HepG2 (cell line): Measurements from ENCODE around the gene L1CAM. TPM values are rescaled to one million over a fixed set of nuclear protein-coding genes. Genes with fewer than 3 reads are reported as not detected.

Experiments
- ATAC-seq: fragments of 200-7000 bp; cut with Tn5 transposase; 3 replicates; pipeline ENCODE4 v1.9.1; 2020; ENCODE audit warnings: mild to moderate bottlenecking, moderate library complexity
- BruUV-seq: library from RNA; stranded (reverse); fragments of 400-500 nt; replicated peaks from 2 replicates; lab custom pipeline; 2021; lab: Mats Ljungman, UMichigan
- CTCF ChIA-PET: fragments of 300-600 bp; formaldehyde crosslinking; extraction: SDS; loops from one replicate; lab custom pipeline; 2021; ENCODE audit warnings: low total read pairs, inconsistent platforms, low intra/inter-chr PET ratio; lab: Yijun Ruan, JAX
- POLR2A ChIA-PET: fragments of 350-600 bp; sonication (Branson Sonifier 250); formaldehyde crosslinking; loops from one replicate; lab custom pipeline; 2020; ENCODE audit warnings: antibody characterized with exemption, inconsistent platforms; lab: Yijun Ruan, JAX
- DNase-seq: peaks from one replicate; pipeline ENCODE4 v3.0.0-alpha.2; 2015; ENCODE audit warnings: low spot score
- FAIRE-seq: peaks from 3 replicates; lab custom pipeline; 2011; peaks lifted over from hg19 to GRCh38; lab: Jason Lieb, UNC
- H2AFZ ChIP-seq: one replicate; pipeline ENCODE4 v1.6.1; 2011; ENCODE audit warnings: low read length, inconsistent platforms
- H3K27ac ChIP-seq: fragments of 300-600 bp; 3 replicates; pipeline ENCODE4 v1.8.0; 2011; ENCODE audit warnings: mixed run types, mild to moderate bottlenecking, mixed read lengths, low read length, inconsistent platforms; ENCODE audit not compliant: insufficient read depth; ENCODE audit errors: extremely low read length
- H3K27me3 ChIP-seq, 2 experiments: fragments of 200-600 bp in 1 of 2; 2 replicates in 1 of 2; 3 replicates in 1 of 2; pipeline versions ENCODE4 v1.6.0 to v1.8.0; 2011; ENCODE audit warnings: low read length in 2 of 2, mild to moderate bottlenecking in 2 of 2, moderate library complexity in 2 of 2, inconsistent platforms in 1 of 2; ENCODE audit not compliant: insufficient read depth in 2 of 2, control insufficient read depth in 1 of 2
- H3K36me3 ChIP-seq, 2 experiments: fragments of 200-600 bp in 1 of 2; replicated peaks in 1 of 2; 2 replicates in 1 of 2; 3 replicates in 1 of 2; pipeline versions ENCODE4 v1.5.1 to v1.8.0; 2011; ENCODE audit warnings: low read length in 2 of 2, inconsistent platforms in 1 of 2; ENCODE audit not compliant: insufficient read depth in 2 of 2, control insufficient read depth in 1 of 2
- H3K4me1 ChIP-seq: 2 replicates; pipeline ENCODE4 v1.5.1; 2012; ENCODE audit warnings: low read length, inconsistent platforms; ENCODE audit not compliant: insufficient read depth
- H3K4me2 ChIP-seq: 2 replicates; pipeline ENCODE4 v1.6.0; 2011; ENCODE audit warnings: low read depth, low read length, inconsistent platforms
- H3K4me3 ChIP-seq, 3 experiments: fragments of 200-600 bp in 1 of 3; sonication (generic), shearing (Covaris generic) in 1 of 3; replicated peaks in 1 of 3; 2 replicates each; pipeline ENCODE4 v1.5.1; 2011 to 2016; ENCODE audit warnings: low read length in 3 of 3, inconsistent platforms in 2 of 3, low read depth in 2 of 3, mild to moderate bottlenecking in 2 of 3, control low read depth in 1 of 3, mixed read lengths in 1 of 3; ENCODE audit not compliant: insufficient read depth in 1 of 3
- H3K79me2 ChIP-seq: one replicate; pipeline ENCODE4 v1.6.1; 2011; ENCODE audit warnings: low read length, inconsistent platforms; ENCODE audit not compliant: insufficient read depth
- H3K9ac ChIP-seq: 2 replicates; pipeline ENCODE4 v1.6.0; 2011; ENCODE audit warnings: mild to moderate bottlenecking, low read depth, low read length, inconsistent platforms; ENCODE audit not compliant: insufficient read depth
- H3K9me3 ChIP-seq: 2 replicates; pipeline ENCODE4 v1.5.1; 2012; ENCODE audit warnings: mild to moderate bottlenecking, low read length
- H4K20me1 ChIP-seq: 2 replicates; pipeline ENCODE4 v1.6.0; 2011; ENCODE audit warnings: inconsistent platforms, mild to moderate bottlenecking, low read length, moderate library complexity; ENCODE audit not compliant: insufficient read depth
- CEBPG ChIP-seq: IDR thresholded peaks from 2 replicates; pipeline ENCODE4 v1.6.1; 2016
- KMT2B ChIP-seq: IDR thresholded peaks from 2 replicates; pipeline ENCODE4 v1.6.1; 2016; ENCODE audit warnings: missing genetic modification reagents, missing compliant biosample characterization
- MEF2D ChIP-seq: sonication (generic); formaldehyde crosslinking; IDR thresholded peaks from 2 replicates; pipeline ENCODE4 v1.5.1; 2020; ENCODE audit warnings: mild to moderate bottlenecking, missing genetic modification reagents
- REPIN1 ChIP-seq: sonication (generic); formaldehyde crosslinking; IDR thresholded peaks from 2 replicates; pipeline ENCODE4 v1.8.0; 2022; ENCODE audit warnings: missing genetic modification reagents, low read depth, mild to moderate bottlenecking, borderline replicate concordance
- SMC3 ChIP-seq: IDR thresholded peaks from 2 replicates; pipeline ENCODE4 v1.6.1; 2011; ENCODE audit warnings: low read length, improper control_type of control experiment
- STAT5B ChIP-seq: sonication (generic); formaldehyde crosslinking; IDR thresholded peaks from 2 replicates; pipeline ENCODE4 v1.4.0; 2020; ENCODE audit warnings: missing genetic modification reagents
- ZNF138 ChIP-seq: sonication (generic); formaldehyde crosslinking; IDR thresholded peaks from 2 replicates; pipeline ENCODE4 v1.5.0; 2020; ENCODE audit warnings: mild to moderate bottlenecking, low read depth, missing genetic modification reagents
- ZNF160 ChIP-seq: sonication (generic); formaldehyde crosslinking; IDR thresholded peaks from 2 replicates; pipeline ENCODE4 v1.8.0; 2022; ENCODE audit warnings: mild to moderate bottlenecking, inconsistent platforms, missing genetic modification reagents
- ZNF598 ChIP-seq: sonication (generic); formaldehyde crosslinking; IDR thresholded peaks from 2 replicates; pipeline ENCODE4 v1.5.1; 2020; ENCODE audit warnings: mild to moderate bottlenecking, missing genetic modification reagents, borderline replicate concordance
- ZNF644 ChIP-seq: IDR thresholded peaks from 2 replicates; pipeline ENCODE4 v1.6.1; 2016; ENCODE audit warnings: low read depth
- ZNF773 ChIP-seq: sonication (generic); formaldehyde crosslinking; IDR thresholded peaks from 2 replicates; pipeline ENCODE4 v1.4.0; 2020; ENCODE audit warnings: missing genetic modification reagents, borderline replicate concordance
- WGBS: methylation state at CpG from one replicate; pipeline ENCODE4 v1.1.6; 2017; ENCODE audit warnings: low lambda C conversion rate; 5-methylcytosine and 5-hydroxymethylcytosine counted together
- in situ Hi-C: cut with HindIII; loops from 2 replicates; pipeline ENCODE4 v1.10.0; 2017; ENCODE audit warnings: low pct_unique_long_range_greater_than_20kb; ENCODE audit not compliant: extremely low pct_ligation_motif_present
- intact Hi-C: fragments of 100-400 bp; cut with micrococcal nuclease; formaldehyde crosslinking; loops from one replicate; pipeline ENCODE4 v1.10.0; 2022; ENCODE audit not compliant: unreplicated experiment
- polyA plus RNA-seq, 8 experiments: library from polyadenylated mRNA; depleted of rRNA in 3 of 8; stranded (reverse) in 7 of 8; unstranded in 1 of 8; fragments of >200 nt; fragmentation: Illumina TruSeq in 4 of 8; extraction: Trizol in 4 of 8; gene quantifications; 2 replicates each; pipeline versions ENCODE4 v1.2.1 to v1.2.3, GENCODE V29; 2011 to 2016; ENCODE audit warnings: low read depth in 4 of 8, missing spikeins in 1 of 8, mixed read lengths in 1 of 8; ENCODE audit not compliant: insufficient read depth in 1 of 8
- total RNA-seq, 5 experiments: library from RNA; depleted of rRNA; stranded (reverse); fragments of >200 nt; fragmentation: Illumina TruSeq; extraction: Trizol; gene quantifications; 2 replicates each; pipeline ENCODE4 v1.2.3, GENCODE V29; 2016; ENCODE audit warnings: low read depth in 1 of 5
- TF ChIP-seq, protein P1 (sequence below): IDR thresholded peaks from 2 replicates; pipeline ENCODE4 v1.6.1; 2016
- TF ChIP-seq, protein P2 (sequence below): sonication (generic); formaldehyde crosslinking; IDR thresholded peaks from 2 replicates; pipeline ENCODE4 v1.9.0; 2021; ENCODE audit warnings: missing genetic modification reagents, borderline replicate concordance
- TF ChIP-seq, protein P3 (sequence below): IDR thresholded peaks from 2 replicates; pipeline ENCODE4 v1.6.1; 2016; ENCODE audit warnings: low read depth, missing genetic modification reagents, missing compliant biosample characterization
- TF ChIP-seq, protein P4 (sequence below): sonication (generic); formaldehyde crosslinking; IDR thresholded peaks from 2 replicates; pipeline ENCODE4 v1.8.0; 2022; ENCODE audit warnings: missing genetic modification reagents, low read depth, mild to moderate bottlenecking, borderline replicate concordance

L1CAM gene
- total and polyA plus RNA-seq, 2 of the 13 experiments (the other 11 are each of a cell fraction or from before 2014, with no cell fraction given) = 1.4 to 2.0 TPM

DNA sequence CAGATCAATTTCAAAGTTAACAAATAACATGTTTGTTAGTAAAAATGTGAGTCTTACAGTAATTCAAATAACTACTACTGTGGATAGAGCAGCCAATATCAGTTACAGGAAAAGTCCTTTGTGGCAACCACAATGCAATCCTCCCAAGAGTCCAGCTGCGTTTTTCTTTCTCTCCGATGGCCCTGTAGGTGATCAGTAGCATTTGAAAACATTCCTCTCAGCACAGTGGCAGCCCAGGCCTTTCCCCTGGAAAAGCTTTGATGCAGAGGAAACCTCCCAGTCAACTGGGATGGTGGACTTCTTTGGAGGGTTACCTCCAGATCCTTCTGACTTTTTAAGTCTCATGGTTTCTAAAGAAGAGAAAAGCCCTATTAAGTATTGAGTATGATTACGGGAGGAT lies 37.6 kb downstream of the L1CAM start:
- ATAC-seq = no peak
- Histone ChIP-seq H3K4me1 (no peaks in the 10 kb centered on the region), H4K20me1 (no peaks in the 10 kb centered on the region), H3K4me2 (no peak overlapping the region), H3K9ac (no peak overlapping the region), H3K36me3 (no peaks in the 10 kb centered on the region), H3K27ac (no peak overlapping the region), H3K27me3 (no peaks in the 10 kb centered on the region), H2AFZ (no peak overlapping the region), H3K4me3 (no peak overlapping the region), H3K79me2 (no peaks in the 10 kb centered on the region), H3K9me3 (no peaks in the 10 kb centered on the region)
- ChIA-PET CTCF (no interaction called here), POLR2A (no interaction called here)
- intact Hi-C loops (no loop called here), in situ Hi-C loops (no loop called here)
- no TSS peak for BruUV-seq
- 33% methylated on average over 3 of the region's 3 CpGs for WGBS
- DNase-seq = no peak
- no peak for FAIRE-seq
- TF ChIP-seq, protein P1, sequence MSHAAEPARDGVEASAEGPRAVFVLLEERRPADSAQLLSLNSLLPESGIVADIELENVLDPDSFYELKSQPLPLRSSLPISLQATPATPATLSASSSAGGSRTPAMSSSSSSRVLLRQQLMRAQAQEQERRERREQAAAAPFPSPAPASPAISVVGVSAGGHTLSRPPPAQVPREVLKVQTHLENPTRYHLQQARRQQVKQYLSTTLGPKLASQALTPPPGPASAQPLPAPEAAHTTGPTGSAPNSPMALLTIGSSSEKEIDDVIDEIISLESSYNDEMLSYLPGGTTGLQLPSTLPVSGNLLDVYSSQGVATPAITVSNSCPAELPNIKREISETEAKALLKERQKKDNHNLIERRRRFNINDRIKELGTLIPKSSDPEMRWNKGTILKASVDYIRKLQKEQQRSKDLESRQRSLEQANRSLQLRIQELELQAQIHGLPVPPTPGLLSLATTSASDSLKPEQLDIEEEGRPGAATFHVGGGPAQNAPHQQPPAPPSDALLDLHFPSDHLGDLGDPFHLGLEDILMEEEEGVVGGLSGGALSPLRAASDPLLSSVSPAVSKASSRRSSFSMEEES (CRISPR knock-in tag) = no peak
- TF ChIP-seq ZNF160 (no peak), ZNF138 (no peak), STAT5B (CRISPR knock-in tag) (no peak), MEF2D (CRISPR knock-in tag) (no peak), KMT2B (no peak), ZNF644 (no peak), ZNF598 (CRISPR knock-in tag) (no peak), REPIN1 (CRISPR knock-in tag) (no peak), ZNF773 (CRISPR knock-in tag) (no peak), SMC3 (no peak), CEBPG (CRISPR knock-in tag) (no peak)
- TF ChIP-seq, protein P2, sequence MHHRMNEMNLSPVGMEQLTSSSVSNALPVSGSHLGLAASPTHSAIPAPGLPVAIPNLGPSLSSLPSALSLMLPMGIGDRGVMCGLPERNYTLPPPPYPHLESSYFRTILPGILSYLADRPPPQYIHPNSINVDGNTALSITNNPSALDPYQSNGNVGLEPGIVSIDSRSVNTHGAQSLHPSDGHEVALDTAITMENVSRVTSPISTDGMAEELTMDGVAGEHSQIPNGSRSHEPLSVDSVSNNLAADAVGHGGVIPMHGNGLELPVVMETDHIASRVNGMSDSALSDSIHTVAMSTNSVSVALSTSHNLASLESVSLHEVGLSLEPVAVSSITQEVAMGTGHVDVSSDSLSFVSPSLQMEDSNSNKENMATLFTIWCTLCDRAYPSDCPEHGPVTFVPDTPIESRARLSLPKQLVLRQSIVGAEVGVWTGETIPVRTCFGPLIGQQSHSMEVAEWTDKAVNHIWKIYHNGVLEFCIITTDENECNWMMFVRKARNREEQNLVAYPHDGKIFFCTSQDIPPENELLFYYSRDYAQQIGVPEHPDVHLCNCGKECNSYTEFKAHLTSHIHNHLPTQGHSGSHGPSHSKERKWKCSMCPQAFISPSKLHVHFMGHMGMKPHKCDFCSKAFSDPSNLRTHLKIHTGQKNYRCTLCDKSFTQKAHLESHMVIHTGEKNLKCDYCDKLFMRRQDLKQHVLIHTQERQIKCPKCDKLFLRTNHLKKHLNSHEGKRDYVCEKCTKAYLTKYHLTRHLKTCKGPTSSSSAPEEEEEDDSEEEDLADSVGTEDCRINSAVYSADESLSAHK (CRISPR knock-in tag) = no peak
- TF ChIP-seq, protein P3, sequence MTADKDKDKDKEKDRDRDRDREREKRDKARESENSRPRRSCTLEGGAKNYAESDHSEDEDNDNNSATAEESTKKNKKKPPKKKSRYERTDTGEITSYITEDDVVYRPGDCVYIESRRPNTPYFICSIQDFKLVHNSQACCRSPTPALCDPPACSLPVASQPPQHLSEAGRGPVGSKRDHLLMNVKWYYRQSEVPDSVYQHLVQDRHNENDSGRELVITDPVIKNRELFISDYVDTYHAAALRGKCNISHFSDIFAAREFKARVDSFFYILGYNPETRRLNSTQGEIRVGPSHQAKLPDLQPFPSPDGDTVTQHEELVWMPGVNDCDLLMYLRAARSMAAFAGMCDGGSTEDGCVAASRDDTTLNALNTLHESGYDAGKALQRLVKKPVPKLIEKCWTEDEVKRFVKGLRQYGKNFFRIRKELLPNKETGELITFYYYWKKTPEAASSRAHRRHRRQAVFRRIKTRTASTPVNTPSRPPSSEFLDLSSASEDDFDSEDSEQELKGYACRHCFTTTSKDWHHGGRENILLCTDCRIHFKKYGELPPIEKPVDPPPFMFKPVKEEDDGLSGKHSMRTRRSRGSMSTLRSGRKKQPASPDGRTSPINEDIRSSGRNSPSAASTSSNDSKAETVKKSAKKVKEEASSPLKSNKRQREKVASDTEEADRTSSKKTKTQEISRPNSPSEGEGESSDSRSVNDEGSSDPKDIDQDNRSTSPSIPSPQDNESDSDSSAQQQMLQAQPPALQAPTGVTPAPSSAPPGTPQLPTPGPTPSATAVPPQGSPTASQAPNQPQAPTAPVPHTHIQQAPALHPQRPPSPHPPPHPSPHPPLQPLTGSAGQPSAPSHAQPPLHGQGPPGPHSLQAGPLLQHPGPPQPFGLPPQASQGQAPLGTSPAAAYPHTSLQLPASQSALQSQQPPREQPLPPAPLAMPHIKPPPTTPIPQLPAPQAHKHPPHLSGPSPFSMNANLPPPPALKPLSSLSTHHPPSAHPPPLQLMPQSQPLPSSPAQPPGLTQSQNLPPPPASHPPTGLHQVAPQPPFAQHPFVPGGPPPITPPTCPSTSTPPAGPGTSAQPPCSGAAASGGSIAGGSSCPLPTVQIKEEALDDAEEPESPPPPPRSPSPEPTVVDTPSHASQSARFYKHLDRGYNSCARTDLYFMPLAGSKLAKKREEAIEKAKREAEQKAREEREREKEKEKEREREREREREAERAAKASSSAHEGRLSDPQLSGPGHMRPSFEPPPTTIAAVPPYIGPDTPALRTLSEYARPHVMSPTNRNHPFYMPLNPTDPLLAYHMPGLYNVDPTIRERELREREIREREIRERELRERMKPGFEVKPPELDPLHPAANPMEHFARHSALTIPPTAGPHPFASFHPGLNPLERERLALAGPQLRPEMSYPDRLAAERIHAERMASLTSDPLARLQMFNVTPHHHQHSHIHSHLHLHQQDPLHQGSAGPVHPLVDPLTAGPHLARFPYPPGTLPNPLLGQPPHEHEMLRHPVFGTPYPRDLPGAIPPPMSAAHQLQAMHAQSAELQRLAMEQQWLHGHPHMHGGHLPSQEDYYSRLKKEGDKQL (CRISPR knock-in tag) = no peak
- TF ChIP-seq, protein P4, sequence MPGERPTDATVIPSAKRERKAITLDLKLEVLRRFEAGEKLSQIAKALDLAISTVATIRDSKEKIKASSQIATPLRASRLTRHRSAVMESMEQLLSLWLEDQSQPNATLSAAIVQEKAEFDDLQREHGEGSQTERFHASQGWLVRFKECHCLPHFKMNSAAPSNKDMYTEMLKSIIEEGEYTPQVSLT (CRISPR knock-in tag) = no peak
